ENCODE data around the gene HLA-DRA.

- TF ChIP-seq, protein P1, sequence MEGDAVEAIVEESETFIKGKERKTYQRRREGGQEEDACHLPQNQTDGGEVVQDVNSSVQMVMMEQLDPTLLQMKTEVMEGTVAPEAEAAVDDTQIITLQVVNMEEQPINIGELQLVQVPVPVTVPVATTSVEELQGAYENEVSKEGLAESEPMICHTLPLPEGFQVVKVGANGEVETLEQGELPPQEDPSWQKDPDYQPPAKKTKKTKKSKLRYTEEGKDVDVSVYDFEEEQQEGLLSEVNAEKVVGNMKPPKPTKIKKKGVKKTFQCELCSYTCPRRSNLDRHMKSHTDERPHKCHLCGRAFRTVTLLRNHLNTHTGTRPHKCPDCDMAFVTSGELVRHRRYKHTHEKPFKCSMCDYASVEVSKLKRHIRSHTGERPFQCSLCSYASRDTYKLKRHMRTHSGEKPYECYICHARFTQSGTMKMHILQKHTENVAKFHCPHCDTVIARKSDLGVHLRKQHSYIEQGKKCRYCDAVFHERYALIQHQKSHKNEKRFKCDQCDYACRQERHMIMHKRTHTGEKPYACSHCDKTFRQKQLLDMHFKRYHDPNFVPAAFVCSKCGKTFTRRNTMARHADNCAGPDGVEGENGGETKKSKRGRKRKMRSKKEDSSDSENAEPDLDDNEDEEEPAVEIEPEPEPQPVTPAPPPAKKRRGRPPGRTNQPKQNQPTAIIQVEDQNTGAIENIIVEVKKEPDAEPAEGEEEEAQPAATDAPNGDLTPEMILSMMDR (IDR thresholded peaks at IDR 0.05; ENCODE audit: low read depth, low read length) = no peak
- no peak for TF ChIP-seq EZH2phosphoT487 (IDR thresholded peaks at IDR 0.05; ENCODE audit: low read depth)
Observed at GRCh38 chr6:32416036-32416435, 23.7 kb upstream of the HLA-DRA start.

All from OCI-LY3 (cell line).